ENCODE measurements around the gene MDM2. TPM values are rescaled to one million over a fixed set of nuclear protein-coding genes. Genes with fewer than 3 reads are reported as not detected.
A peak's percentile ranks its signal among the peaks of the same experiment; 100 is the strongest.
"Not testable (repeated sequence)": the region's sequence is repeated elsewhere in the genome, so short reads cannot be mapped to it uniquely, and the experiment has no call there.

Gene MDM2
- total and polyA plus RNA-seq, 8 donors: 30.7 to 132 (median 56.8) TPM

DNA sequence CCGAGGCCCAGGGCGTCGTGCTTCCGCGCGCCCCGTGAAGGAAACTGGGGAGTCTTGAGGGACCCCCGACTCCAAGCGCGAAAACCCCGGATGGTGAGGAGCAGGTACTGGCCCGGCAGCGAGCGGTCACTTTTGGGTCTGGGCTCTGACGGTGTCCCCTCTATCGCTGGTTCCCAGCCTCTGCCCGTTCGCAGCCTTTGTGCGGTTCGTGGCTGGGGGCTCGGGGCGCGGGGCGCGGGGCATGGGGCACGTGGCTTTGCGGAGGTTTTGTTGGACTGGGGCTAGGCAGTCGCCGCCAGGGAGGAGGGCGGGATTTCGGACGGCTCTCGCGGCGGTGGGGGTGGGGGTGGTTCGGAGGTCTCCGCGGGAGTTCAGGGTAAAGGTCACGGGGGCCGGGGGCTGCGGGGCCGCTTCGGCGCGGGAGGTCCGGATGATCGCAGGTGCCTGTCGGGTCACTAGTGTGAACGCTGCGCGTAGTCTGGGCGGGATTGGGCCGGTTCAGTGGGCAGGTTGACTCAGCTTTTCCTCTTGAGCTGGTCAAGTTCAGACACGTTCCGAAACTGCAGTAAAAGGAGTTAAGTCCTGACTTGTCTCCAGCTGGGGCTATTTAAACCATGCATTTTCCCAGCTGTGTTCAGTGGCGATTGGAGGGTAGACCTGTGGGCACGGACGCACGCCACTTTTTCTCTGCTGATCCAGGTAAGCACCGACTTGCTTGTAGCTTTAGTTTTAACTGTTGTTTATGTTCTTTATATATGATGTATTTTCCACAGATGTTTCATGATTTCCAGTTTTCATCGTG lies 612 bp downstream of the MDM2 start:
- peak overlapping the region; percentile 59 to 97 (median 76) for H3K4me3 ChIP-seq
- peak; percentile 75 to 90 (median 83) for DNase-seq
- H3K27me3 ChIP-seq: no peaks in the 10 kb centered on the region
- H3K27ac ChIP-seq: peak overlapping the region; percentile 93 to 99 (median 97)
- no peaks in the 10 kb centered on the region for H3K9me3 ChIP-seq
- intact Hi-C loops (cut with DNase I): no loop called here
- H3K4me1 ChIP-seq: peaks cover 4 to 34% (median 17%) of the 10 kb centered on the region in 3 donors
- TF ChIP-seq, protein P1, sequence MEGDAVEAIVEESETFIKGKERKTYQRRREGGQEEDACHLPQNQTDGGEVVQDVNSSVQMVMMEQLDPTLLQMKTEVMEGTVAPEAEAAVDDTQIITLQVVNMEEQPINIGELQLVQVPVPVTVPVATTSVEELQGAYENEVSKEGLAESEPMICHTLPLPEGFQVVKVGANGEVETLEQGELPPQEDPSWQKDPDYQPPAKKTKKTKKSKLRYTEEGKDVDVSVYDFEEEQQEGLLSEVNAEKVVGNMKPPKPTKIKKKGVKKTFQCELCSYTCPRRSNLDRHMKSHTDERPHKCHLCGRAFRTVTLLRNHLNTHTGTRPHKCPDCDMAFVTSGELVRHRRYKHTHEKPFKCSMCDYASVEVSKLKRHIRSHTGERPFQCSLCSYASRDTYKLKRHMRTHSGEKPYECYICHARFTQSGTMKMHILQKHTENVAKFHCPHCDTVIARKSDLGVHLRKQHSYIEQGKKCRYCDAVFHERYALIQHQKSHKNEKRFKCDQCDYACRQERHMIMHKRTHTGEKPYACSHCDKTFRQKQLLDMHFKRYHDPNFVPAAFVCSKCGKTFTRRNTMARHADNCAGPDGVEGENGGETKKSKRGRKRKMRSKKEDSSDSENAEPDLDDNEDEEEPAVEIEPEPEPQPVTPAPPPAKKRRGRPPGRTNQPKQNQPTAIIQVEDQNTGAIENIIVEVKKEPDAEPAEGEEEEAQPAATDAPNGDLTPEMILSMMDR (IDR thresholded peaks at IDR 0.05): no peak
- 0% methylated on average over 61 of the region's 61 CpGs for WGBS, 2 donors
- peaks cover 0 to 21% (median 5%) of the 10 kb centered on the region in 3 donors for H3K36me3 ChIP-seq
- ATAC-seq: peak; percentile 70 to 83 (median 74)
- FAIRE-seq: no peak

DNA sequence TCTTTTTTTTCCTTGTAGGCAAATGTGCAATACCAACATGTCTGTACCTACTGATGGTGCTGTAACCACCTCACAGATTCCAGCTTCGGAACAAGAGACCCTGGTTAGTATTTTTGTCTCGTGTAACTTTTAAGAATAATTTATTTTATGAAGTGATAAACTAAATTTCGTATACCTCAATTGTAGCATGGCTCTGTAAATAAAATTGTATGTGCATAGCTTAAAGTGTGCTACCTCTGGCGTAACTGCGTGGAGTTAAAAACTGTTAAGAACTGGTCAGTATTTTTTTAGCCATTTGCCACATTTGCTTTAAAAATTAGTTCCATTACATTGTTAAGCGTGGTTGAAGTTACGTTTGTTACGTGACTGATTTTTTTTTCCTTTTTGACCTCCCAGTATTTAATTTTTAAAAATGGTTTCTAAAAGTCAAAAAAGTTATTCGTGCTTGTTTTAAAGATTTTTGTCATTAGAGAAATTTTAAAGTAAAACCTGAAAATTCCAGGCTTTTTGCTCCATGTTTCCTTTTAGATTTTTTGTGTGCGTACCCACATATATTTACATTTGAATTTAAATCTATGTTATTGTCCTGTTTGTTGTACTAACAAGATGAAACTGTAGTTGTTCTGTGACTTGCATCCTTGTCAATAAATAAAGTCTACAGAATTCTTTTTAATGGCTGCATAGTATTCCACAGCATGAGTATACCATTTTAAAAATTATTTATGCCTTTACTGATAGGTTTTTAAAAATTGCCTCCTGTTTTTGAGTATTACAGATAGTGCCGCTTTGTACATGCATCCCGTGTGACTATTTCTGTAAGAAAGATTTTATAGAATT lies 1.4 kb downstream of the MDM2 start:
- no peak for DNase-seq
- H3K9me3 ChIP-seq: no peaks in the 10 kb centered on the region
- FAIRE-seq: no peak
- H3K27ac ChIP-seq: peak overlapping the region; percentile 93 to 99 (median 97)
- peak overlapping the region; percentile 59 to 97 (median 76) for H3K4me3 ChIP-seq
- peaks cover 4 to 34% (median 17%) of the 10 kb centered on the region in 3 donors for H3K4me1 ChIP-seq
- H3K27me3 ChIP-seq: no peaks in the 10 kb centered on the region
- peaks cover 5 to 29% (median 5%) of the 10 kb centered on the region in 3 donors for H3K36me3 ChIP-seq
- 54 to 62% methylated on average over 12 of the region's 12 CpGs for WGBS, 2 donors
- TF ChIP-seq, protein P1 (IDR thresholded peaks at IDR 0.05): no peak
- intact Hi-C loops (cut with DNase I): no loop called here
- no peak for ATAC-seq

DNA sequence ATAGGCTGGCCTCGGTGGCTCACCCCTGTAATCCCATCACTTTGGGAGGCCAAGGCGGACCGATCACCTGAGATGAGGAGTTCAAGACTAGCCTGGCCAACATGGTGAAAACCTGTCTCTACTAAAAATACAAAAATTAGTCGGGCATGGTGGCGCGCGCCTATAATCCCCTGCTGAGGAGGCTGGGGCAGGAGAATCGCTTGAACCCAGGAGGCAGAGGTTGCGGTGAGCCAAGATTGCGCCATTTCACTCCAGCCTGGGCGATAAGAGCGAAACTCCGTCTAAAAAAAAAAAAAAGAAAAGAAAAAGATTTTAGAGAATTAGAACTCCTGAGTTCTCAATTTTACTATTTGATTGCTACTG lies 2.0 kb downstream of the MDM2 start:
- WGBS, 2 donors: 94 to 96% methylated on average over 13 of the region's 13 CpGs
- Histone ChIP-seq H3K4me1 (peaks cover 4 to 32% (median 17%) of the 10 kb centered on the region in 3 donors), H3K4me3 (peak overlapping the region in 3 of 4 donors; percentile 68 to 97 (median 84)), H3K36me3 (peaks cover 5 to 35% (median 10%) of the 10 kb centered on the region in 3 donors)
- H3K27me3 ChIP-seq; FAIRE-seq; ATAC-seq; H3K9me3 ChIP-seq; DNase-seq; H3K27ac ChIP-seq; intact Hi-C loops (cut with DNase I): not testable (repeated sequence)

DNA sequence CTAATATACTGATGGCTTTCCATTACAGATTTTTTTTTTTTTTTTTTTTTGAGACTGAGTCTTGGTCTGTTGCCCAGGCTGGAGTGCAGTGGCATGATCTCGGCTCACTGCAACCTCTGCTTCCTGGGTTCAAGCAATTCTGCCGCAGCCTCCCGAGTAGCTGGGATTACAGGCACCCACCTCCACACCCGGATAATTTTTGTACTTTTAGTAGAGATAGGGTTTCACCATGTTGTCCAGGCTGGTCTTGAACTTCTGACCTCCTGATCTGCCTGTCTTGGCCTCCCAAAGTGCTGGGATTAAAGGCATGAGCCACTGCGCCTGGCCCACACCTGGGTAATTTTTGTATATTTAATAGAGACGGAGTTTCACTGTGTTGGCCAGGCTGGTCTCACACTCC lies 3.6 kb downstream of the MDM2 start:
- H3K27me3 ChIP-seq; DNase-seq; FAIRE-seq; intact Hi-C loops (cut with DNase I); H3K27ac ChIP-seq; H3K9me3 ChIP-seq; ATAC-seq: not testable (repeated sequence)
- Histone ChIP-seq H3K4me1 (peaks cover 4 to 30% (median 17%) of the 10 kb centered on the region in 3 donors), H3K4me3 (peak overlapping the region in 1 of 4 donors; percentile 97), H3K36me3 (peaks cover 8 to 43% (median 13%) of the 10 kb centered on the region in 3 donors)
- 77% methylated on average over 6 of the region's 6 CpGs for WGBS, 2 donors

DNA sequence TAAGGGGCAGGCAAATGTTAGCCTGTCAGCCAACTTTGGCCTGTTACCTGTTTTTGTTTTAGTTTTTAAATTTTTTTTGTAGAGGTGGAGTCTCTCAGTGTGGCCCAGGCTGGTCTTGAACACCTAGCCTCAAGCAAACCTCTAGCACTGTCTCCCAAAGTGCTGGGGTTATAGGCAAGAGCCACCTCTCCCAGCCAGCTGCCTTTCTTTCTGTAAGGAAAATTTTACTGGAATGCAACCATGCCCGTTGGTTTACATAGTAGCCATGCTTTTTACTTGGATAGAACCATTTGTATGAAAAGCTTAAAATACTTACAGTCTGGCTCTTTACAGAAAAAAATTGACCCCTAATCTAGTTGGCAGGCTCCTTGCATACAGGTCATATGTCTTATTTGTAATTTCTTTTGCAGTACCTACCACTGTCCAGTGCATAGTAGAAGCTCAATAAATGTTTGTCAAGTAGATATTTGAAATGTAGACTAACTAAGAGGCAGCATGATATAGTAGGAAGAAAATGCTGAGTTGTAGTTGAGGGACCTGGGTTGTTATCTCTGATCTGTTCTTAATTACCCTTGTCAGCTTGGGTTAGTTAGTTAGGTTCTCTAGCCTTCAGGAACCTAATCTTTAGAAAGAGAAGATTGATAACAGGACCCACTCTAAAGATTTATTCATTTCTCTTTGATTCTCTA lies 4.7 kb downstream of the MDM2 start:
- DNase-seq (no peak), ATAC-seq (no peak), FAIRE-seq (no peak)
- TF ChIP-seq, protein P1 (IDR thresholded peaks at IDR 0.05): no peak
- Histone ChIP-seq H3K4me3 (peak overlapping the region in 2 of 4 donors; percentile 1 to 97), H3K27ac (no peak overlapping the region), H3K36me3 (peaks cover 15 to 54% (median 20%) of the 10 kb centered on the region in 3 donors), H3K27me3 (no peaks in the 10 kb centered on the region), H3K9me3 (no peaks in the 10 kb centered on the region), H3K4me1 (peaks cover 0 to 27% (median 11%) of the 10 kb centered on the region in 3 donors)
- intact Hi-C loops (cut with DNase I): no loop called here
- WGBS, 2 donors: 73 to 78% methylated on average over 1 of the region's 1 CpG

Measured in pancreas (tissue), 10 donors.